ENCODE data around the gene IL10RB. TPM values are rescaled to one million over a fixed set of nuclear protein-coding genes. Genes with fewer than 3 reads are reported as not detected.

The IL10RB gene
- total and polyA plus RNA-seq, 2 of the 13 experiments (the other 11 are each of a cell fraction or from before 2014, with no cell fraction given) = 17.4 to 18.2 TPM

DNA sequence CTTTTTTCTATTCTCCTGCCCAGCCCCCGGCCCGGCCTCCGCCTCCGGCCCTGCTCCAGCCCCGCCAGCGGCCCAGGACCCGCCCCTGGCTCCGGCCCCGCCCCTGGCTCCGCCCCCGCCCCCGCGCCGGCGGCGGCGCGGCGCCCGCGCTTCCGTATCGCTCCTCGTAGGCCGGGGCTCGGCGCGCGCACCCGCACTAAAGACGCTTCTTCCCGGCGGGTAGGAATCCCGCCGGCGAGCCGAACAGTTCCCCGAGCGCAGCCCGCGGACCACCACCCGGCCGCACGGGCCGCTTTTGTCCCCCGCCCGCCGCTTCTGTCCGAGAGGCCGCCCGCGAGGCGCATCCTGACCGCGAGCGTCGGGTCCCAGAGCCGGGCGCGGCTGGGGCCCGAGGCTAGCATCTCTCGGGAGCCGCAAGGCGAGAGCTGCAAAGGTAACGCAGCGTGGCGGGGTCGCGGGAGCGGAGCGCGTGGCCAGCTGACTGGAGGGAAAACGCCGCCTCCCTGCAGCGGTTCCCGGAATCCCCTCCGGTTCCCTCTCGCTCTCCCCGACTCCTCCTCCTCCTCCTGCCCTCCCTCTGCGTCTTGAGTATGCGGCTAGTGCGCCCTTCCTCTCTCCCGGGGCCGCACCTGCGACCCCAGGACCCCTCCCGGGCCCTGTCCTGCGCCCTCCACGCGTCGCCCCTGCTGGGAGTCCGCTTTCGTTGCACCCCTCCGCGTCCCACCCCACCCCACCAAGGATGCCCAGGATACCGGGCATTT is 36.2 kb upstream of the IL10RB start, which contains the start of gene IFNAR2 (continued):
- peak; percentile 70 for TF ChIP-seq ZBTB14 (CRISPR knock-in tag; IDR thresholded peaks at IDR 0.05)
- no peak for TF ChIP-seq EP300 (IDR thresholded peaks at IDR 0.05; ENCODE audit: low read depth in 2 of 2, low read length in 2 of 2)
- no peak for TF ChIP-seq EP300 (CRISPR knock-in tag; IDR thresholded peaks at IDR 0.05; ENCODE audit: borderline replicate concordance)
- 0 out of 2 replicates have a peak, but pooled peaks have one; percentile 27 for TF ChIP-seq NR1H2 (CRISPR knock-in tag; IDR thresholded peaks at IDR 0.05; ENCODE audit: borderline replicate concordance, low read depth)
- TF ChIP-seq ZNF317 (CRISPR knock-in tag; IDR thresholded peaks at IDR 0.05) = no peak
- TF ChIP-seq ELF1 (CRISPR knock-in tag; IDR thresholded peaks at IDR 0.05) = no peak
- TF ChIP-seq ZNF124 (CRISPR knock-in tag; IDR thresholded peaks at IDR 0.05) = no peak
- TF ChIP-seq, protein P1, sequence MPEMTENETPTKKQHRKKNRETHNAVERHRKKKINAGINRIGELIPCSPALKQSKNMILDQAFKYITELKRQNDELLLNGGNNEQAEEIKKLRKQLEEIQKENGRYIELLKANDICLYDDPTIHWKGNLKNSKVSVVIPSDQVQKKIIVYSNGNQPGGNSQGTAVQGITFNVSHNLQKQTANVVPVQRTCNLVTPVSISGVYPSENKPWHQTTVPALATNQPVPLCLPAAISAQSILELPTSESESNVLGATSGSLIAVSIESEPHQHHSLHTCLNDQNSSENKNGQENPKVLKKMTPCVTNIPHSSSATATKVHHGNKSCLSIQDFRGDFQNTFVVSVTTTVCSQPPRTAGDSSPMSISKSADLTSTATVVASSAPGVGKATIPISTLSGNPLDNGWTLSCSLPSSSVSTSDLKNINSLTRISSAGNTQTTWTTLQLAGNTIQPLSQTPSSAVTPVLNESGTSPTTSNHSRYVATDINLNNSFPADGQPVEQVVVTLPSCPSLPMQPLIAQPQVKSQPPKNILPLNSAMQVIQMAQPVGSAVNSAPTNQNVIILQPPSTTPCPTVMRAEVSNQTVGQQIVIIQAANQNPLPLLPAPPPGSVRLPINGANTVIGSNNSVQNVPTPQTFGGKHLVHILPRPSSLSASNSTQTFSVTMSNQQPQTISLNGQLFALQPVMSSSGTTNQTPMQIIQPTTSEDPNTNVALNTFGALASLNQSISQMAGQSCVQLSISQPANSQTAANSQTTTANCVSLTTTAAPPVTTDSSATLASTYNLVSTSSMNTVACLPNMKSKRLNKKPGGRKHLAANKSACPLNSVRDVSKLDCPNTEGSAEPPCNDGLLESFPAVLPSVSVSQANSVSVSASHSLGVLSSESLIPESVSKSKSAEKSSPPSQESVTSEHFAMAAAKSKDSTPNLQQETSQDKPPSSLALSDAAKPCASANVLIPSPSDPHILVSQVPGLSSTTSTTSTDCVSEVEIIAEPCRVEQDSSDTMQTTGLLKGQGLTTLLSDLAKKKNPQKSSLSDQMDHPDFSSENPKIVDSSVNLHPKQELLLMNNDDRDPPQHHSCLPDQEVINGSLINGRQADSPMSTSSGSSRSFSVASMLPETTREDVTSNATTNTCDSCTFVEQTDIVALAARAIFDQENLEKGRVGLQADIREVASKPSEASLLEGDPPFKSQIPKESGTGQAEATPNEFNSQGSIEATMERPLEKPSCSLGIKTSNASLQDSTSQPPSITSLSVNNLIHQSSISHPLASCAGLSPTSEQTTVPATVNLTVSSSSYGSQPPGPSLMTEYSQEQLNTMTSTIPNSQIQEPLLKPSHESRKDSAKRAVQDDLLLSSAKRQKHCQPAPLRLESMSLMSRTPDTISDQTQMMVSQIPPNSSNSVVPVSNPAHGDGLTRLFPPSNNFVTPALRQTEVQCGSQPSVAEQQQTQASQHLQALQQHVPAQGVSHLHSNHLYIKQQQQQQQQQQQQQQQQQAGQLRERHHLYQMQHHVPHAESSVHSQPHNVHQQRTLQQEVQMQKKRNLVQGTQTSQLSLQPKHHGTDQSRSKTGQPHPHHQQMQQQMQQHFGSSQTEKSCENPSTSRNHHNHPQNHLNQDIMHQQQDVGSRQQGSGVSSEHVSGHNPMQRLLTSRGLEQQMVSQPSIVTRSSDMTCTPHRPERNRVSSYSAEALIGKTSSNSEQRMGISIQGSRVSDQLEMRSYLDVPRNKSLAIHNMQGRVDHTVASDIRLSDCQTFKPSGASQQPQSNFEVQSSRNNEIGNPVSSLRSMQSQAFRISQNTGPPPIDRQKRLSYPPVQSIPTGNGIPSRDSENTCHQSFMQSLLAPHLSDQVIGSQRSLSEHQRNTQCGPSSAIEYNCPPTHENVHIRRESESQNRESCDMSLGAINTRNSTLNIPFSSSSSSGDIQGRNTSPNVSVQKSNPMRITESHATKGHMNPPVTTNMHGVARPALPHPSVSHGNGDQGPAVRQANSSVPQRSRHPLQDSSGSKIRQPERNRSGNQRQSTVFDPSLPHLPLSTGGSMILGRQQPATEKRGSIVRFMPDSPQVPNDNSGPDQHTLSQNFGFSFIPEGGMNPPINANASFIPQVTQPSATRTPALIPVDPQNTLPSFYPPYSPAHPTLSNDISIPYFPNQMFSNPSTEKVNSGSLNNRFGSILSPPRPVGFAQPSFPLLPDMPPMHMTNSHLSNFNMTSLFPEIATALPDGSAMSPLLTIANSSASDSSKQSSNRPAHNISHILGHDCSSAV (CRISPR knock-in tag; IDR thresholded peaks at IDR 0.05; ENCODE audit: borderline replicate concordance) = no peak
- no peak for TF ChIP-seq LCORL (IDR thresholded peaks at IDR 0.05)
- TF ChIP-seq LCORL (CRISPR knock-in tag; IDR thresholded peaks at IDR 0.05) = peak; percentile 37
- no peak for TF ChIP-seq FOSL1 (CRISPR knock-in tag; IDR thresholded peaks at IDR 0.05; ENCODE audit: borderline replicate concordance)
- no peak for TF ChIP-seq SRY (CRISPR knock-in tag; IDR thresholded peaks at IDR 0.05)
- 0 out of 2 replicates have a peak, but pooled peaks have one; percentile 24 for TF ChIP-seq KMT2A (CRISPR knock-in tag; IDR thresholded peaks at IDR 0.05)
- 0 out of 2 replicates have a peak, but pooled peaks have one; percentile 35 for TF ChIP-seq KLF6 (CRISPR knock-in tag; IDR thresholded peaks at IDR 0.05)
- TF ChIP-seq NR2F1 (CRISPR knock-in tag; IDR thresholded peaks at IDR 0.05) = no peak
- TF ChIP-seq POLR2AphosphoS5 (IDR thresholded peaks at IDR 0.05; ENCODE audit: low read depth, low read length) = peak; percentile 26; the same call in 1 of the 2 replicates
- TF ChIP-seq ATF5 (CRISPR knock-in tag; IDR thresholded peaks at IDR 0.05; ENCODE audit: low read depth) = no peak
- no peak for TF ChIP-seq SMARCC2 (IDR thresholded peaks at IDR 0.05)
- TF ChIP-seq NFRKB (IDR thresholded peaks at IDR 0.05) = no peak
- TF ChIP-seq ZNF703 (CRISPR knock-in tag; IDR thresholded peaks at IDR 0.05; ENCODE audit: borderline replicate concordance) = no peak
- TF ChIP-seq ZNF251 (CRISPR knock-in tag; IDR thresholded peaks at IDR 0.05) = no peak
